Endothelial cell of umbilical vein (primary cell): ENCODE data around the gene TMEM204. TPM values are rescaled to one million over a fixed set of nuclear protein-coding genes. Genes with fewer than 3 reads are reported as not detected.

Source experiments
- BruUV-seq: library from RNA; stranded (reverse); fragments of 400-500 nt; replicated peaks from 2 replicates; lab custom pipeline; 2021; lab: Mats Ljungman, UMichigan
- CTCF ChIA-PET: fragments of 300-600, 350-600 bp; sonication (Branson Sonifier 250); formaldehyde crosslinking; loops from one replicate; lab custom pipeline; 2021; ENCODE audit warnings: antibody characterized with exemption, inconsistent platforms; lab: Charles Lee
- POLR2A ChIA-PET: fragments of 300-600, 350-600 bp; sonication (Branson Sonifier 250); formaldehyde crosslinking; loops from one replicate; lab custom pipeline; 2021; ENCODE audit warnings: antibody characterized with exemption, inconsistent platforms; lab: Charles Lee
- DNase-seq: peaks from one replicate; pipeline ENCODE4 v3.0.0-alpha.2; 2011; ENCODE audit warnings: low read depth, low spot score
- FAIRE-seq: peaks from 2 replicates; lab custom pipeline; 2011; peaks lifted over from hg19 to GRCh38; lab: Jason Lieb, UNC
- H2AFZ ChIP-seq: 2 replicates; pipeline ENCODE4 v1.6.0; 2012; ENCODE audit warnings: low read depth, low read length, control low read depth, inconsistent platforms
- H3K27ac ChIP-seq: 2 replicates; pipeline ENCODE4 v1.5.1; 2011; ENCODE audit warnings: low read depth, mild to moderate bottlenecking, control low read depth, low read length, moderate library complexity; ENCODE audit not compliant: insufficient read depth
- H3K27me3 ChIP-seq, 2 experiments: 2 replicates each; pipeline versions ENCODE4 v1.6.0 to v1.6.1; 2011; ENCODE audit warnings: low read length in 2 of 2, mixed read lengths in 1 of 2; ENCODE audit not compliant: control insufficient read depth in 2 of 2, insufficient read depth in 2 of 2
- H3K36me3 ChIP-seq, 2 experiments: 2 replicates in 1 of 2; 3 replicates in 1 of 2; pipeline ENCODE4 v1.5.1; 2011; ENCODE audit warnings: low read length in 2 of 2, mild to moderate bottlenecking in 1 of 2, moderate library complexity in 1 of 2; ENCODE audit not compliant: control insufficient read depth in 2 of 2, insufficient read depth in 2 of 2; ENCODE audit errors: extremely low read depth in 1 of 2
- H3K4me1 ChIP-seq: 3 replicates; pipeline ENCODE4 v1.5.1; 2011; ENCODE audit warnings: mild to moderate bottlenecking, low read length; ENCODE audit not compliant: control insufficient read depth, insufficient read depth; ENCODE audit errors: extremely low read depth
- H3K4me2 ChIP-seq: 2 replicates; pipeline ENCODE4 v1.6.1; 2011; ENCODE audit warnings: low read length, control low read depth, mixed read lengths; ENCODE audit not compliant: insufficient read depth
- H3K4me3 ChIP-seq, 3 experiments: fragments of 200-600 bp in 1 of 3; sonication (generic), shearing (Covaris generic) in 1 of 3; replicated peaks in 1 of 3; 2 replicates each; pipeline ENCODE4 v1.5.1; 2011 to 2016; ENCODE audit warnings: control low read depth in 3 of 3, low read length in 3 of 3, mild to moderate bottlenecking in 2 of 3, inconsistent platforms in 1 of 3, low read depth in 1 of 3, moderate library complexity in 1 of 3; ENCODE audit not compliant: insufficient read depth in 1 of 3
- H3K79me2 ChIP-seq: 2 replicates; pipeline ENCODE4 v1.6.0; 2012; ENCODE audit warnings: low read length, inconsistent platforms; ENCODE audit not compliant: control insufficient read depth, insufficient read depth
- H3K9ac ChIP-seq: replicated peaks from 2 replicates; pipeline ENCODE3; 2011; ENCODE audit warnings: low read length, control low read depth; ENCODE audit not compliant: insufficient read depth; ENCODE audit errors: extremely low read depth
- H3K9me1 ChIP-seq: replicated peaks from 3 replicates; pipeline ENCODE4 v1.6.0; 2011; ENCODE audit warnings: mild to moderate bottlenecking, low read length; ENCODE audit not compliant: control insufficient read depth, insufficient read depth; ENCODE audit errors: extremely low read depth
- H3K9me3 ChIP-seq: replicated peaks from 2 replicates; pipeline ENCODE4 v1.5.1; 2012; ENCODE audit warnings: low read length, inconsistent platforms; ENCODE audit not compliant: control insufficient read depth, insufficient read depth
- H4K20me1 ChIP-seq: replicated peaks from 2 replicates; pipeline ENCODE3; 2011; ENCODE audit warnings: mild to moderate bottlenecking, low read length; ENCODE audit not compliant: control insufficient read depth, insufficient read depth; ENCODE audit errors: extremely low read depth
- EZH2 ChIP-seq: IDR thresholded peaks from 2 replicates; pipeline ENCODE4 v1.6.1; 2012; ENCODE audit warnings: borderline replicate concordance, low read depth, mild to moderate bottlenecking, moderate library complexity, low read length, inconsistent platforms; ENCODE audit not compliant: severe bottlenecking
- JUN ChIP-seq: IDR thresholded peaks from 2 replicates; pipeline ENCODE4 v1.6.1; 2011; ENCODE audit warnings: borderline replicate concordance, low read depth; ENCODE audit not compliant: insufficient read length, insufficient read depth
- MYC ChIP-seq: IDR thresholded peaks from one replicate; pipeline ENCODE4 v1.6.1; 2011; ENCODE audit warnings: mild to moderate bottlenecking, low read depth, low read length
- POLR2A ChIP-seq: IDR thresholded peaks from 2 replicates; pipeline ENCODE4 v1.6.1; 2012; ENCODE audit warnings: low read depth, mild to moderate bottlenecking, control low read depth, low read length
- POLR2AphosphoS5 ChIP-seq: IDR thresholded peaks from 2 replicates; pipeline ENCODE4 v1.6.1; 2012; ENCODE audit warnings: low read depth, mild to moderate bottlenecking, control low read depth, low read length, moderate library complexity; ENCODE audit not compliant: insufficient read depth
- dilution Hi-C: fragments of 300-500 bp; cut with MboI; formaldehyde crosslinking; loops from one replicate; pipeline ENCODE4 v1.15.0; 2019; ENCODE audit warnings: low sequenced_read_pairs; ENCODE audit not compliant: extremely low pct_ligation_motif_present
- intact Hi-C: fragments of 100-400 bp; cut with micrococcal nuclease; formaldehyde crosslinking; loops from one replicate; pipeline ENCODE4 v1.10.0; 2022
- polyA plus RNA-seq, 4 experiments: library from polyadenylated mRNA; depleted of rRNA in 3 of 4; stranded (reverse) in 3 of 4; unstranded in 1 of 4; fragments of >200 nt; gene quantifications; 2 replicates each; pipeline versions ENCODE4 v1.2.1 to v1.2.3, GENCODE V29; 2011 to 2012; ENCODE audit warnings: missing spikeins in 1 of 4
- total RNA-seq: library from RNA; stranded (reverse); gene quantifications from 2 replicates; pipeline ENCODE4 v1.2.3, GENCODE V29; 2021
- TF ChIP-seq, protein P1 (sequence below): IDR thresholded peaks from 2 replicates; pipeline ENCODE4 v1.6.1; 2011; ENCODE audit not compliant: insufficient read depth, insufficient read length

The TMEM204 gene
- total and polyA plus RNA-seq, 2 donors (not counting 3 experiments of a cell fraction or from before 2014, with no cell fraction given): 32.5 to 50.7 TPM

DNA sequence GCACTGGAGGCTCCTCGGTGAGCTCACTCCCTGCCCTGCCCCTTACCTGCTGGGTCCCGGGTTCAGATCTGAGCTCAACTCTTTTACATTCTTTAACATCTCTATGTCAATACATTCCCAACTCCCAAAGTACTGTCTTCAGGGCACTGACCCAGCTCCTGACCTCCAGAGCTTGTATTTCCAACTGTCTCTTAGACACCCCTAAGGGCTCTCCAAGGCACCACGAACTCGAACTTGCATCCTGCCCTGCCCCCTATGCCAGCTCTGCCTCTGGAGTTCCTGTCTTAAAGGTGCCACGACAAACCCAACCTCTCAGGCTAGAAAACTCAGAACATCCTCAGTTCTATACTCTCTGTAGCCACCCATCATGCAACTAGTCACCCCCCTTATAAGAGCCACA, 39.8 kb downstream of the TMEM204 start:
- ChIA-PET POLR2A (no interaction called here), CTCF (interaction anchor here (0.6 kb wide), 1 partner anchor 62 kb away, joined by 3 read pairs; no protein-coding TSS in a partner anchor)
- TF ChIP-seq MYC: no peak
- Histone ChIP-seq H4K20me1 (no peaks in the 10 kb centered on the region), H3K27me3 (no peaks in the 10 kb centered on the region), H3K36me3 (peaks cover 0 to 4% of the 10 kb centered on the region in 2 experiments), H3K9me1 (no peaks in the 10 kb centered on the region), H3K9me3 (no peaks in the 10 kb centered on the region), H3K4me2 (no peak overlapping the region), H3K79me2 (no peaks in the 10 kb centered on the region), H2AFZ (no peak overlapping the region), H3K9ac (no peak overlapping the region), H3K27ac (no peak overlapping the region), H3K4me3 (no peak overlapping the region), H3K4me1 (peaks cover 3% of the 10 kb centered on the region)
- intact Hi-C loops: no loop called here
- dilution Hi-C loops: no loop called here
- FAIRE-seq (no peak), DNase-seq (no peak)
- BruUV-seq: no TSS peak

DNA sequence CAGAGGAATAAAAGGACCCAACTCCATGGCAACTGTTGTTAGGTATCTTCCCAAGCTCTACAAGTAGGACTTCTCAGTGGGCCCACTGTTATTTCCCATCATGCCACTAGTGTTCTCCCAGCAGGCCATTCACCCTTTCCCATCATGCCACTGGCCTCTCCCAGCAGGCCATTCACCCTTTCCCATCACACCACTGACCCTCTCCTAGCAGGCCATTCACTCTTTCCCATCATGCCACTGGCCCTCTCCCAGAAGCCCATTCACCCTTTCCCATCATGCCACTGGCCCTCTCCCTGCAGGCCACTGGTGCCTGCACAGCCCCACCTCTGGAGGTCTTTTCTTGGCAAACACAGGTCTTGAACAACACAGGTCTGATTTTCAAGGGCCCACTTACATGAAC, 42.1 kb downstream of the TMEM204 start:
- H3K4me3 ChIP-seq: no peak overlapping the region
- no peak overlapping the region for H3K9ac ChIP-seq
- TF ChIP-seq JUN (no peak), POLR2AphosphoS5 (no peak), POLR2A (no peak), MYC (no peak), EZH2 (no peak)
- TF ChIP-seq, protein P1, sequence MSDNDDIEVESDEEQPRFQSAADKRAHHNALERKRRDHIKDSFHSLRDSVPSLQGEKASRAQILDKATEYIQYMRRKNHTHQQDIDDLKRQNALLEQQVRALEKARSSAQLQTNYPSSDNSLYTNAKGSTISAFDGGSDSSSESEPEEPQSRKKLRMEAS: no peak
- peaks cover 0 to 4% of the 10 kb centered on the region in 2 experiments for H3K36me3 ChIP-seq
- no peak overlapping the region for H3K4me2 ChIP-seq
- no peaks in the 10 kb centered on the region for H3K79me2 ChIP-seq
- no peaks in the 10 kb centered on the region for H3K4me1 ChIP-seq
- no peak for DNase-seq
- CTCF ChIA-PET: no interaction called here
- intact Hi-C loops (no loop called here), dilution Hi-C loops (no loop called here)
- no peaks in the 10 kb centered on the region for H3K27me3 ChIP-seq
- no peaks in the 10 kb centered on the region for H4K20me1 ChIP-seq
- no peaks in the 10 kb centered on the region for H3K9me3 ChIP-seq
- no TSS peak for BruUV-seq
- no peaks in the 10 kb centered on the region for H3K9me1 ChIP-seq
- FAIRE-seq: no peak
- POLR2A ChIA-PET: no interaction called here
- H2AFZ ChIP-seq: no peak overlapping the region
- H3K27ac ChIP-seq: no peak overlapping the region
